Measurements from ENCODE around the gene FAT2.

DNA sequence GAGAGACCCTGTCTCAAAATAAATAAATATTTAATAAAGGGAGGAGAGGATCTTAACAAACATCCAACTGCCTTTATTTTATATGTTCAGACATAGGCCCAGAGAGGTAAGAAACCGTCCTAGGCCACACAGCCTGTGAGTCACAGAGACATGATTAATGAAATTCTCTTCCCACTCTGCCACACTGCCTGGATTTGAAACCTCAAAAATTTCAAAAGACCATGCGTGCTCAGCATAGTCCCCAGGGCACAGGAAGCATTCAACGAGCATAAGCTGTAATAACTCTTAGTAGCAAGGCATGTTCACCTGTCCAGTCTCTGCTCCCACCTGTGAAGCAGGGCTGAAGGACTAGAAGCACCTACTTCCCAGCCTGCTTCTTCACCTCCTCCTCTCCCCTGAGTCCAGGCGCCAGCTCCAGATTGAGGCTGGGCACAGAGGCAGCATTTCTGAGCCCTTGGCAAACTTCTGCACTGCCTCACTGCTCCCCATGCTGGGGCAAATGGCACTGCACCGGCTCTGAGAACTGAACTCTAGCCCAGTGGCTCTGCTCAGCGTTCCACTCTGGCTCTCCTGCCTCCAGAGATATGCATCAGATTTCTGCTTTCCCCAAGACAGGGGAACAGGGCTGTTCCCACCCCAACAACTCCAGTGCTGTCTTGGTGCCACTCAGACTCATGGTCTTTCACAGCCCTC, 1.1 kb downstream of the FAT2 start:
- TF ChIP-seq, protein P1, sequence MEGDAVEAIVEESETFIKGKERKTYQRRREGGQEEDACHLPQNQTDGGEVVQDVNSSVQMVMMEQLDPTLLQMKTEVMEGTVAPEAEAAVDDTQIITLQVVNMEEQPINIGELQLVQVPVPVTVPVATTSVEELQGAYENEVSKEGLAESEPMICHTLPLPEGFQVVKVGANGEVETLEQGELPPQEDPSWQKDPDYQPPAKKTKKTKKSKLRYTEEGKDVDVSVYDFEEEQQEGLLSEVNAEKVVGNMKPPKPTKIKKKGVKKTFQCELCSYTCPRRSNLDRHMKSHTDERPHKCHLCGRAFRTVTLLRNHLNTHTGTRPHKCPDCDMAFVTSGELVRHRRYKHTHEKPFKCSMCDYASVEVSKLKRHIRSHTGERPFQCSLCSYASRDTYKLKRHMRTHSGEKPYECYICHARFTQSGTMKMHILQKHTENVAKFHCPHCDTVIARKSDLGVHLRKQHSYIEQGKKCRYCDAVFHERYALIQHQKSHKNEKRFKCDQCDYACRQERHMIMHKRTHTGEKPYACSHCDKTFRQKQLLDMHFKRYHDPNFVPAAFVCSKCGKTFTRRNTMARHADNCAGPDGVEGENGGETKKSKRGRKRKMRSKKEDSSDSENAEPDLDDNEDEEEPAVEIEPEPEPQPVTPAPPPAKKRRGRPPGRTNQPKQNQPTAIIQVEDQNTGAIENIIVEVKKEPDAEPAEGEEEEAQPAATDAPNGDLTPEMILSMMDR (IDR thresholded peaks at IDR 0.05; ENCODE audit: insufficient read depth, low read length, poor library complexity, severe bottlenecking): no peak
- TF ChIP-seq EZH2phosphoT487 (conservative IDR thresholded peaks at IDR 0.05; ENCODE audit: low read length): no peak

Data from SU-DHL-6 (cell line).